Left renal pelvis (tissue), 4 donors: ENCODE data around the gene ARFIP1. TPM values are rescaled to one million over a fixed set of nuclear protein-coding genes. Genes with fewer than 3 reads are reported as not detected.
"Not testable (repeated sequence)": the region's sequence is repeated elsewhere in the genome, so short reads cannot be mapped to it uniquely, and the experiment has no call there.

ENCODE experiments used
- DNase-seq, 4 donors: peaks; one replicate each; pipeline ENCODE4 v3.0.0-alpha.2; 2013; ENCODE audit warnings: low read depth in 4 of 4, low spot score in 3 of 4
- polyA plus RNA-seq, 4 donors: library from polyadenylated mRNA; unstranded; fragments of 120-200 nt; gene quantifications; one replicate each; pipeline ENCODE4 v1.2.1, GENCODE V29; 2013; ENCODE audit not compliant: insufficient read length in 4 of 4

The ARFIP1 gene, protein sequence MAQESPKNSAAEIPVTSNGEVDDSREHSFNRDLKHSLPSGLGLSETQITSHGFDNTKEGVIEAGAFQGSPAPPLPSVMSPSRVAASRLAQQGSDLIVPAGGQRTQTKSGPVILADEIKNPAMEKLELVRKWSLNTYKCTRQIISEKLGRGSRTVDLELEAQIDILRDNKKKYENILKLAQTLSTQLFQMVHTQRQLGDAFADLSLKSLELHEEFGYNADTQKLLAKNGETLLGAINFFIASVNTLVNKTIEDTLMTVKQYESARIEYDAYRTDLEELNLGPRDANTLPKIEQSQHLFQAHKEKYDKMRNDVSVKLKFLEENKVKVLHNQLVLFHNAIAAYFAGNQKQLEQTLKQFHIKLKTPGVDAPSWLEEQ
- polyA plus RNA-seq, result 10 to 100 TPM; 38.7 to 55.5 (median 46.8) TPM

GRCh38 chr4:152779513-152780266, at the start of gene ARFIP1, which contains the start of gene TIGD4:
Gene ARFIP1, plus strand, starts transcription at chr4:152779954. Its CDS starts 49,680 bp downstream, at chr4:152829634.
Gene TIGD4, minus strand, starts transcription at chr4:152779730. Its CDS starts 8,726 bp downstream, at chr4:152771004.
- DNase-seq, result peak; percentile 91 to 94 (median 93)

DNA sequence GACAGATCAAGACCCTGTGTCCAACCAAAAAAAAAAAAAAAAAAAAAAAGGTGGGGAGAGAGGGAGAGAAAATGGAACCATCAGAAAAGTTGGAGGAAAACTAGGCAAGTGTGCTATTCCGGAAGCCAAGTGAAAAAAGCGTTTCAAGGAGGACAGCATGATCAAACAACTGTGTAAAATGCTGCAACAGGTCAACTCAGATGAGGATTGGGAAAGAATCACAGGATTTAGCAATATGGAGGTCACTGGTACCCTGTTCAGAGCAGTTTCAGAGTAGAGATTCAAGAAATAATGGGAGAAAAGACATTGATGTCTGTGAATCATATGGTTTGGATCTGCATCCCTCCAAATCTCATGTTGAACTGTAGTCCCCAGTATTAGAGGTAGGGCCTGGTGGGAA, 47.8 kb upstream of the ARFIP1 start:
- DNase-seq, result no peak

- no peak for DNase-seq
Measured at GRCh38 chr4:152734015-152734698, 45.6 kb upstream of the ARFIP1 start.

GRCh38 chr4:152734699-152735050, 45.1 kb upstream of the ARFIP1 start:
- no peak for DNase-seq

DNA sequence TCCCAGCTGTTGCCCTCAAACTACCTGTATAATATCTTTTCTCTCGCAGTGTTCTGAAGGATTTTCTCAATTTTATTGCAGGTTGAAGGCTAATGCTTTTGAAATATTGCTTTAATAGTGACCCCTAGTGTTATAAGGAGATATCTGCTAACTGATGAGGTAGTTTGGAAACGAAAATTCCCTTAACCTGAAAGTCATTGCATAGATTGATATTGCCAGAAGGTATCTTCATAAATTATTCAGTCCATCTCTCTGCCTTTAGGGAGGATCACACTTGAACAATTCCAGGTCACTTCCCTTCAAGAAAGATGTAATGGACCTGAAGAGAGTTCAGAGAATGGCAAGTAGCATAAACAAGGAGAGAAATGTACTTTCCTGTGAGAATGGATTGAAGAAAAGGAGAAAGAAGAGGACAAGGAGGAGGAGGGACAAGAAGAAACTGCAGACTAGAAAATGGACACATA, 44.3 kb upstream of the ARFIP1 start:
- DNase-seq, result peak in 2 of 4 donors; percentile 1 to 17

DNA sequence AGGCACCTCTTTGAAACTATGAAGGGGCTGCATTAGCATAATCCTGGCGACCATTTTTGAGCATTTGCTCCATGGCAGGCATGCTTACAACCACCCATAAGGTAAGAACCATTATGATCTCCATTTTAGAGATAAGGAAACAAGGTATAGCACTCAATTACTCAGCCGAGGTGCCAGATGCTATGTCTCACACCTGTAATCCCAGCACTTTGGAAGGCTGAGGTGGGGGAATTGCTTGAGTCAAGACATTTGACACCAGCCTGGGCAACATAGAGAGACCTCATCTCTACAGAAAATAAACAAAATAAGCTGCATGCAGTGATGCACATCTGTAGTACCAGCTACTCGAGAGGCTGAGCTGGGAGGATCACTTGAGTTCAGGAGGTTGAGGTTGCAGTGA, 43.8 kb upstream of the ARFIP1 start:
- no peak for DNase-seq

- no peak for DNase-seq
Measured at GRCh38 chr4:152738827-152739226, 40.9 kb upstream of the ARFIP1 start.

GRCh38 chr4:152747444-152747843, 32.3 kb upstream of the ARFIP1 start:
- DNase-seq, result no peak

- DNase-seq, result no peak
Measured at GRCh38 chr4:152748619-152749018, 31.1 kb upstream of the ARFIP1 start.

DNA sequence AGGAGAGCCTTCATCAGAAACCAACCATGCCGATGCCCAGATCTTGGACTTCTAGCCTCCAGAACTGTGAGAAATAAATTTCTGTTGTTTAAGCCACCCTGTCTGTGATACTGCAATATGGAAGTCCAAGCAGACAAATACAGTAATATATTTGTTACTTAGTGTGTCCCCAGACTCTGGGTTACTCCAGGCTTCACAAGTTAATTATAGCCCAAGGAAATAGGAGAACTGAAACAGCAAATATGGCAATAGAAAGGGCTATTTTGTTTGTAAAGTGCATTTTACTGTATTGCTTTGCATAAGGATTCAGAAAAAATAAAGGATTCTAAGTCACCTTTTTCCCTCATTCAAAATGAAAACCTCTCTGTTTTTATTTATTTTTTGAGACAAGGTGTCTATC, 16.0 kb upstream of the ARFIP1 start:
- DNase-seq, result no peak

DNA sequence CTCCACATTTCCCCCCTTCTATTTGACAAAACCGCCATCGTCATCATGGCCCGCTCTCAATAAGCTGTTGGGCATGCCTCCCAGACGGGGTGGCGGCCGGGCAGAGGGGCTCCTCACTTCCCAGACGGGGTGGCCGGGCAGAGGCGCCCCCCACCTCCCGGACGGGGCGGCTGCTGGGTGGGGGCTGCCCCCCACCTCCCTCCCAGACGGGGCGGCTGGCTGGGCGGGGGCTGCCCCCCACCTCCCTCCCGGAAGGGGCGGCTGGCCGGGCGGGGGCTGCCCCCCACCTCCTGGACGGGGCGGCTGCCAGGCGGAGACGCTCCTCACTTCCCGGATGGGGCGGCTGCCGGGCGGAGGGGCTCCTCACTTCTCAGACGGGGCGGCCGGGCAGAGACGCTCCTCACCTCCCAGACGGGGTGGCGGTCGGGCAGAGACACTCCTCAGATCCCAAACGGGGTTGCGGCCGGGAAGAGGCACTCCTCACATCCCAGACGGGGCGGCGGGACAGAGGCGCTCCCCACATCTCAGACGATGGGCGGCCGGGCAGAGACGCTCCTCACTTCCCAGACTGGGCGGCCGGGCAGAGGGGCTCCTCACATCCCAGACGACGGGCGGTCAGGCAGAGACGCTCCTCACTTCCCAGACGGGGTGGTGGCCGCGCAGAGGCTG, 14.6 kb upstream of the ARFIP1 start:
- DNase-seq, result not testable (repeated sequence)

GRCh38 chr4:152771741-152772533, 7.8 kb upstream of the ARFIP1 start:
- DNase-seq, result no peak

GRCh38 chr4:152773339-152773738, 6.4 kb upstream of the ARFIP1 start:
- DNase-seq, result no peak

DNA sequence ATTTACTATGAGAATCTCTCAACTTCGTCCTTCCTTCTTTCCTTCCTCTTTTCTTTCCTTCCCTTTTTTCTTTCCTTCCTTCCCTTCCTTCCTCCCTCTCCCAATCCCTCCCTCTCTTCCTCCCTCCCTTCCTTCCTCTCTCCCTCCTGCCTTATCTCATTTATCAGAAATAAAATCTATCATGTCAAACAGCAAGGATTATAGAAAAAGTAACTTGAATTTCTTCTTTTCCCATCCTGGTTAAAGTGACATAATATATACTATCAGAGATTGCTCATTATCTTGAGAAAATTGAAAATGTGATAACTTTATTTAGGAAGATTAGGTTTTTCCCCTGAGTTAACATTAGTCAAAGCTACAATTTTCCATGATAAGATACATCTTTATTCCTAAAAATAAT, 5.8 kb upstream of the ARFIP1 start:
- no peak for DNase-seq

GRCh38 chr4:152776352-152776751, 3.4 kb upstream of the ARFIP1 start:
- no peak for DNase-seq

DNA sequence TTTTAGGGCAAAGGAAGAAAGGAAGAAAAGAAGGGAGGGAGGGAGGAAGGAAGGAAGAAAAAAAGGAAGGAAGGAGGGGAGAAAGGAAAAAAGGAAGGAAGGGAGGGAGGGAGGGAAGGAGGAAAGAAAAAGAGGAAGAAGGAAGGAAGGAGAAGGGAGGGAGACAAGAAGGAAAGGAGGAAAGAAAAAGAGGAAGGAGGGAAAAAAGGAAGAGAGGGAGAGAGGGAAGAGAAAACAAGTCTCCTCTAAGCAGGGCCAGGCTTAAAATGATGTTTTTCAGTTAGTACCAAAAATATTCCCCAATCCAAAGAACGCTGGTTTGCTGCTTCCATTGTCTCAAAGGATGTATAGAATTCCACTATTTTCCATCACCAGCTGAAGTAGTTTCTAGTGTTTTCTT, 2.3 kb upstream of the ARFIP1 start:
- no peak for DNase-seq

DNA sequence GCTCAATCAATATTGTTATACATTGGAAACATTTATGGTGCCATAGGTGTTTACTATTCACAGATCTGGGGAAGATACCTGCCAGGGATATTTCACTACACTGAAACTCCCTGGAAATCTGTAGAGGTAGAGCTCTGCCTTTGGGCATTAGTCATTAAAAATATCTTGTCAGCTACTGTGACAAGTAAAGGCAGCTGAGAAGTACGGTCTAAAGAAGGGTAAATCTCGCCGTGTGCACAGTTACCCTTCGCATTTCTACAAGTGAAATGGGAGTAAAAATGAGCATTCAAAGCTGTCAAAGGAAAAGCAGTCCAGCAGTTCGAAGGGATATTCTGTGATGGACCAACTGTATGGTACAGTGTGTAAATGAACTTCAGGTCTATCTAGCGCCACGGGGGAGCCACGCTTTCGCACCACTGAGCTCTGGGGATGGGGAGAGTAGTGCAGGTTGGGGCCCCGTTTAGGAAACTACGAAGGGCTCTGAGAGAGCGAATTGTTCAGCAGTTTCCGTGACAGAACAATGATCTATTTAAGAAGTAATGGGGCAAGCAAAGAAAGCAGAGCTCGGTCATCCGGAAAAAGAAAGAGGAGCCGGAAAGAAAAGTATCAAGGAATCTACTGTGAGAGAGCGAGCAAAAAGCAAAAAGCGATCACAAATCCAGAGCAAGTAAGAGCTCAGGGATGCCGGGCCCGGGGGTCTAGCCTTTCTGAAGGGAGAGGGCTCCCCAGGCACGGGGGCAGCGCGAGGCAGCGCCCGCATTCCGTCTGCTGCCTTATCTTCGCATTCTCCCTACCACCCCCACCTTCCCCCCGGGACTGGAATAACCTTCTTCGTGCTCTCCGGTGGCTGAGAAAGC, 870 bp upstream of the ARFIP1 start:
- peak; percentile 20 to 36 (median 22) for DNase-seq

DNA sequence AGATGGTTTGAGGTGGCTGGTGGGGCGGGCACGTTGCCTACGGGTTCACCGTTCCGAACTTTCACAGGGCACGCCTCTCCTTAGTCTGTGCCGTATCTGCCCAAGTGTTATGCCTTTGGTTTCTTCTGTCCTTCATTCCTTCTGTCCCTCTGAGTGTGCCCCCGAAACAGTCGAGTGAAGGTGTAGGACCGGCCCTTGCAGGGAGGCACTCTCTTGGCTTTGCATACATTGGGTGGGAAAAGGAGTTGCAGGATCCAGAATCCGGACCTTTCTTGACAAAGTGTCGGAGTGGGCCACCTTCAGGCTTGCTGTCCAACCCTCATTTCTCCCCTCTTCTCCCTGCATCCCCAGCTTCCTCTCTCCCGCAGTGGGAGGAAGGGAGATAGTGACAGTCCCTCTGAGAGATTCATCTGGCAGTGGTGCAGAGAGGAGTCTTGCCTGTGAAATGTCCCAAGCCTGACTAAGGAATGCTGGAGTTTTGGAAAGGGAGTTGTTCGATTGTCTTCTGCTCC, 569 bp downstream of the ARFIP1 start:
- DNase-seq, result peak in 3 of 4 donors; percentile 12 to 14 (median 12)
